Hematopoietic multipotent progenitor cell treated with erythropoietin and hydrocortisone succinate and interleukin-3 and kit ligand, for 4 days (in vitro differentiated cells): ENCODE measurements around the gene CFAP46.

Experiments
- DNase-seq: peaks from one replicate; pipeline ENCODE4 v3.0.0-alpha.2; 2015

Gene CFAP46

GRCh38 chr10:132817701-132818211, 124.6 kb downstream of the CFAP46 start:
- no peak for DNase-seq

- DNase-seq, result no peak
These were observed 125.7 kb downstream of the CFAP46 start for GRCh38 chr10:132816718-132817117.

- no peak for DNase-seq
These were observed 127.1 kb downstream of the CFAP46 start for GRCh38 chr10:132815168-132815857.

GRCh38 chr10:132814469-132814856, 127.9 kb downstream of the CFAP46 start:
- no peak for DNase-seq

- no peak for DNase-seq
These were observed 128.6 kb downstream of the CFAP46 start for GRCh38 chr10:132813560-132814468.

- DNase-seq, result no peak
These were observed 129.4 kb downstream of the CFAP46 start for GRCh38 chr10:132813001-132813401.

- no peak for DNase-seq
These were observed 129.8 kb downstream of the CFAP46 start for GRCh38 chr10:132812520-132812919.

GRCh38 chr10:132811891-132812481, 130.4 kb downstream of the CFAP46 start:
- no peak for DNase-seq

- no peak for DNase-seq
These were observed 131.3 kb downstream of the CFAP46 start for GRCh38 chr10:132810807-132811700.

- no peak for DNase-seq
These were observed 132.1 kb downstream of the CFAP46 start for GRCh38 chr10:132810141-132810806.

GRCh38 chr10:132809232-132810140, 132.9 kb downstream of the CFAP46 start:
- DNase-seq, result no peak

- no peak for DNase-seq
These were observed 133.8 kb downstream of the CFAP46 start for GRCh38 chr10:132808383-132809231.

- DNase-seq, result no peak
These were observed 134.7 kb downstream of the CFAP46 start for GRCh38 chr10:132807621-132808049.

GRCh38 chr10:132806561-132807003, 135.8 kb downstream of the CFAP46 start:
- no peak for DNase-seq

- DNase-seq, result no peak
These were observed 136.3 kb downstream of the CFAP46 start for GRCh38 chr10:132806110-132806509.

- DNase-seq, result no peak
These were observed 136.8 kb downstream of the CFAP46 start for GRCh38 chr10:132805599-132805998.

GRCh38 chr10:132804785-132805426, 137.5 kb downstream of the CFAP46 start:
- DNase-seq, result no peak

GRCh38 chr10:132804287-132804686, 138.1 kb downstream of the CFAP46 start:
- DNase-seq, result no peak
